Keratinocyte (primary cell): ENCODE measurements around the gene RSRC2. TPM values are rescaled to one million over a fixed set of nuclear protein-coding genes. Genes with fewer than 3 reads are reported as not detected.

Experiments
- DNase-seq: peaks from one replicate; pipeline ENCODE4 v3.0.0-alpha.2; 2011; ENCODE audit warnings: low read depth, missing footprints, low spot score
- FAIRE-seq: peaks from 2 replicates; lab custom pipeline; 2011; peaks lifted over from hg19 to GRCh38; lab: Jason Lieb, UNC
- H2AFZ ChIP-seq: 2 replicates; pipeline ENCODE4 v1.6.0; 2012; ENCODE audit warnings: low read length, control low read depth, inconsistent platforms; ENCODE audit not compliant: control insufficient read depth
- H3K27ac ChIP-seq: 2 replicates; pipeline ENCODE4 v1.5.1; 2011; ENCODE audit warnings: low read length; ENCODE audit not compliant: control insufficient read depth, insufficient read depth
- H3K27me3 ChIP-seq: 3 replicates; pipeline ENCODE4 v1.6.0; 2011; ENCODE audit warnings: low read length; ENCODE audit not compliant: control insufficient read depth, insufficient read depth; ENCODE audit errors: extremely low read depth
- H3K36me3 ChIP-seq, 2 experiments: 2 replicates in 1 of 2; 3 replicates in 1 of 2; pipeline ENCODE4 v1.5.1; 2011; ENCODE audit warnings: low read length in 2 of 2, mild to moderate bottlenecking in 1 of 2; ENCODE audit not compliant: control insufficient read depth in 2 of 2, insufficient read depth in 2 of 2; ENCODE audit errors: extremely low read depth in 1 of 2
- H3K4me1 ChIP-seq: 3 replicates; pipeline ENCODE4 v1.5.1; 2011; ENCODE audit warnings: low read length; ENCODE audit not compliant: control insufficient read depth, insufficient read depth; ENCODE audit errors: extremely low read depth
- H3K4me2 ChIP-seq: 3 replicates; pipeline ENCODE4 v1.6.0; 2011; ENCODE audit warnings: low read depth, low read length; ENCODE audit not compliant: control insufficient read depth, insufficient read depth; ENCODE audit errors: extremely low read depth
- H3K4me3 ChIP-seq, 3 experiments: fragments of 200-600 bp in 1 of 3; sonication (generic) in 1 of 3; 2 replicates in 2 of 3; 3 replicates in 1 of 3; pipeline ENCODE4 v1.5.1; 2011 to 2016; ENCODE audit warnings: low read length in 3 of 3, mild to moderate bottlenecking in 3 of 3, control low read depth in 2 of 3, inconsistent platforms in 1 of 3, low read depth in 1 of 3, mixed read lengths in 1 of 3, mixed run types in 1 of 3, moderate library complexity in 1 of 3; ENCODE audit not compliant: control insufficient read depth in 2 of 3, insufficient read depth in 2 of 3; ENCODE audit errors: extremely low read depth in 1 of 3
- H3K79me2 ChIP-seq: 2 replicates; pipeline ENCODE4 v1.6.0; 2012; ENCODE audit warnings: low read length; ENCODE audit not compliant: control insufficient read depth, insufficient read depth
- H3K9ac ChIP-seq: 3 replicates; pipeline ENCODE4 v1.6.0; 2011; ENCODE audit warnings: low read length; ENCODE audit not compliant: control insufficient read depth, insufficient read depth; ENCODE audit errors: extremely low read depth
- H3K9me1 ChIP-seq: 3 replicates; pipeline ENCODE4 v1.6.0; 2011; ENCODE audit warnings: low read length; ENCODE audit not compliant: control insufficient read depth, insufficient read depth; ENCODE audit errors: extremely low read depth
- H3K9me3 ChIP-seq: 2 replicates; pipeline ENCODE4 v1.5.1; 2012; ENCODE audit warnings: low read depth, low read length; ENCODE audit not compliant: control insufficient read depth
- H4K20me1 ChIP-seq: 3 replicates; pipeline ENCODE4 v1.6.0; 2011; ENCODE audit warnings: low read length; ENCODE audit not compliant: control insufficient read depth, insufficient read depth; ENCODE audit errors: extremely low read depth
- EZH2 ChIP-seq: IDR thresholded peaks from one replicate; pipeline ENCODE4 v1.6.1; 2012; ENCODE audit warnings: inconsistent platforms, mild to moderate bottlenecking, low read length, moderate library complexity
- dilution Hi-C: fragments of 300-500 bp; cut with MboI; formaldehyde crosslinking; loops from one replicate; pipeline ENCODE4 v1.7.0; 2020; ENCODE audit warnings: low sequenced_read_pairs; ENCODE audit not compliant: extremely low pct_ligation_motif_present
- polyA plus RNA-seq, 5 experiments: library from polyadenylated mRNA; depleted of rRNA in 3 of 5; stranded (reverse) in 3 of 5; stranded (forward) in 1 of 5; unstranded in 1 of 5; fragments of >200 nt; gene quantifications; 1 replicate in 1 of 5; 2 replicates in 3 of 5; 3 replicates in 1 of 5; pipeline versions ENCODE4 v1.2.1 to v1.2.3, GENCODE V29; 2011 to 2012; ENCODE audit warnings: missing spikeins in 2 of 5, low read depth in 1 of 5, low replicate concordance in 1 of 5
- TF ChIP-seq, protein P1 (sequence below), 3 experiments: IDR thresholded peaks in 1 of 3; conservative IDR thresholded peaks in 1 of 3; optimal IDR thresholded peaks in 1 of 3; 2 replicates in 2 of 3; 3 replicates in 1 of 3; pipeline versions ENCODE3 to v1.5.1; 2011; ENCODE audit warnings: low read length in 3 of 3, mild to moderate bottlenecking in 3 of 3, moderate library complexity in 2 of 3, control low read depth in 1 of 3, inconsistent platforms in 1 of 3; ENCODE audit not compliant: insufficient read depth in 2 of 3; ENCODE audit errors: extremely low read depth in 1 of 3

RSRC2 gene
- polyA plus RNA-seq, 1 donor (not counting 4 experiments of a cell fraction or from before 2014, with no cell fraction given) = 45.6 TPM

DNA sequence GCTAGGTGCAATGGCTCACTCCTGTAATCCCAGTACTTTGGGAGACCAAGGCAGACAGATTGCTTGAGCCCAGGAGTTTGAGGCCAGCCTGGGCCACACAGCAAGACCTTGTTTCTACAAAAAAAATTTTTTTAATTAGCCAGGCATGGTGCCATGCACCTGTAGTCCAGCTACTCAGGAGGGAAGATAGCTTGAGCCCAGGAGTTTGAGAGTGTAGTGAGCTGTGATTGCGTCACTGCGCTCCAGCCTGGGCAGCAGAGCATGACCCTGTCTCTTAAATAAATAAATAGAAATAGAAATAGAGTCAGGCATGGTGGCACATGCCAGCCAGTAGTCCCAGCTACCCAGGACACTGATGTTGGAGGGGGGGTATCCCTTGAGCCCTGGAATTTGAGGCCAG lies 67.5 kb downstream of the RSRC2 start:
- no peaks in the 10 kb centered on the region for H3K9me3 ChIP-seq
- no peaks in the 10 kb centered on the region for H4K20me1 ChIP-seq
- H3K27me3 ChIP-seq = no peaks in the 10 kb centered on the region
- no peaks in the 10 kb centered on the region for H3K36me3 ChIP-seq
- dilution Hi-C loops = no loop called here
- H3K4me1 ChIP-seq = peaks cover 6% of the 10 kb centered on the region
- H3K9ac ChIP-seq = no peak overlapping the region
- no peaks in the 10 kb centered on the region for H3K79me2 ChIP-seq
- H2AFZ ChIP-seq = no peak overlapping the region
- H3K4me3 ChIP-seq = no peak overlapping the region
- DNase-seq (no peak), FAIRE-seq (no peak)
- no peak for TF ChIP-seq EZH2
- TF ChIP-seq, protein P1, sequence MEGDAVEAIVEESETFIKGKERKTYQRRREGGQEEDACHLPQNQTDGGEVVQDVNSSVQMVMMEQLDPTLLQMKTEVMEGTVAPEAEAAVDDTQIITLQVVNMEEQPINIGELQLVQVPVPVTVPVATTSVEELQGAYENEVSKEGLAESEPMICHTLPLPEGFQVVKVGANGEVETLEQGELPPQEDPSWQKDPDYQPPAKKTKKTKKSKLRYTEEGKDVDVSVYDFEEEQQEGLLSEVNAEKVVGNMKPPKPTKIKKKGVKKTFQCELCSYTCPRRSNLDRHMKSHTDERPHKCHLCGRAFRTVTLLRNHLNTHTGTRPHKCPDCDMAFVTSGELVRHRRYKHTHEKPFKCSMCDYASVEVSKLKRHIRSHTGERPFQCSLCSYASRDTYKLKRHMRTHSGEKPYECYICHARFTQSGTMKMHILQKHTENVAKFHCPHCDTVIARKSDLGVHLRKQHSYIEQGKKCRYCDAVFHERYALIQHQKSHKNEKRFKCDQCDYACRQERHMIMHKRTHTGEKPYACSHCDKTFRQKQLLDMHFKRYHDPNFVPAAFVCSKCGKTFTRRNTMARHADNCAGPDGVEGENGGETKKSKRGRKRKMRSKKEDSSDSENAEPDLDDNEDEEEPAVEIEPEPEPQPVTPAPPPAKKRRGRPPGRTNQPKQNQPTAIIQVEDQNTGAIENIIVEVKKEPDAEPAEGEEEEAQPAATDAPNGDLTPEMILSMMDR (optimal IDR thresholded peaks at IDR 0.05 in 1 of 3, IDR thresholded peaks at IDR 0.05 in 1 of 3, conservative IDR thresholded peaks at IDR 0.05 in 1 of 3; ENCODE audit: extremely low read depth in 1 of 3, insufficient read depth in 2 of 3, low read length in 3 of 3) = no peak
- H3K4me2 ChIP-seq = no peak overlapping the region
- no peaks in the 10 kb centered on the region for H3K9me1 ChIP-seq
- H3K27ac ChIP-seq = no peak overlapping the region

DNA sequence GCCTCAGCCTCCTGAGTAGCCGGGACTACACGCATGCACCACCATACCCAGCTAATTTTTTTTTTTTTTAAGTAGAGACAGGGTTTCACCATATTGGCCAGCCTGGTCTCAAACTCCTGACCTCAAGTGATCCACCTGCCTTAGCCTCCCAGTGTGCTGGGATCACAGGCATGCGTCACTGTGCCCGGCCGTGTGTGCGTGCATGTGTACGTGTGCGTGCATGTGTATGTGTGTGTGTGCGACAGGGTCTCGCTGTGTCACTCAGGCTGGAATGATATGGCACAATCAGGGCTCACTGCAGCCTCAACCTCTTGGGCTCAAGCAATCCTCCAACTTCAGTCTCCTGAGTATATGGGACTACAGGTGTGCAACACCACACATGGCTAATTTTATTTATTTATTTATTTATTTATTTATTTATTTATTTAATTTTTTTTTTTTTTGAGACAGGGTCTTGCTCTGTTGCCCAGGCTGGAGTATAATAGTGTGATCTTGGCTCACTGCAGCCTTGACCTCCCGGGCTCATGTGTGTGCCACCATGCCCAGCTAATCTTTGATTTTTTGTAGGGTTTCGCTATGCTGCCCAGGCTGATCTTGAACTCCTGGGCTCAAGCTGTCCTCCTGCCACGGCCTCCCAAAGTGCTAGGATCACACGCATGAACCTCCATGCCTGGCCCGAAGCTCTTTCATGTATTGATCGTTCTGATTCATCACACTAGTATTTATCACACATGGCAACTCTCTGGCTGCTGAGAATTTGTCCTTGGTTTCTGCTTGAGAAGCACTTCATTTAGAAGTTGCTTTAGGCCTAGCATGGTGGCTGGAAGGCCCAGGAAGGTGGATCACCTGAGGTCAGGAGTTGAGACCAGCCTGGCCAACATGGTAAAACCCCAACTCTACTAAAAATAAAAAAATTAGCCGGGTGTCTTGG lies 68.4 kb downstream of the RSRC2 start:
- Histone ChIP-seq H3K4me3 (no peak overlapping the region), H3K9ac (no peak overlapping the region), H3K4me1 (no peaks in the 10 kb centered on the region), H3K4me2 (no peak overlapping the region), H3K36me3 (no peaks in the 10 kb centered on the region), H2AFZ (no peak overlapping the region), H3K27me3 (no peaks in the 10 kb centered on the region), H3K9me1 (no peaks in the 10 kb centered on the region), H3K79me2 (no peaks in the 10 kb centered on the region), H3K9me3 (no peaks in the 10 kb centered on the region), H3K27ac (no peak overlapping the region), H4K20me1 (no peaks in the 10 kb centered on the region)
- dilution Hi-C loops = no loop called here
- DNase-seq = no peak
- TF ChIP-seq, protein P1 (optimal IDR thresholded peaks at IDR 0.05 in 1 of 3, IDR thresholded peaks at IDR 0.05 in 1 of 3, conservative IDR thresholded peaks at IDR 0.05 in 1 of 3; ENCODE audit: extremely low read depth in 1 of 3, insufficient read depth in 2 of 3, low read length in 3 of 3) = no peak
- no peak for TF ChIP-seq EZH2
- FAIRE-seq = no peak
